ENCODE results near the gene CCRL2.

GRCh38 chr3:46412786-46413298, 5.8 kb downstream of the CCRL2 start:
- TF ChIP-seq CTCF (IDR thresholded peaks at IDR 0.05): no peak
- no peak for TF ChIP-seq POLR2A (IDR thresholded peaks at IDR 0.05)
